ENCODE measurements around the gene MAL. TPM values are rescaled to one million over a fixed set of nuclear protein-coding genes. Genes with fewer than 3 reads are reported as not detected.

The MAL gene
- total RNA-seq, 1 donor from 2014 or later, result not detected

GRCh38 chr2:95018301-95018700 is 7.2 kb upstream of the MAL start:
- Mint-ChIP-seq H3K4me1 (ENCODE audit: unreplicated experiment) (no peaks in the 10 kb centered on the region), H3K36me3 (ENCODE audit: unreplicated experiment) (no peaks in the 10 kb centered on the region), H3K27me3 (ENCODE audit: unreplicated experiment) (peaks cover 33% of the 10 kb centered on the region), H3K4me3 (ENCODE audit: unreplicated experiment) (no peak overlapping the region), H3K27ac (ENCODE audit: unreplicated experiment) (no peak overlapping the region), H3K9me3 (ENCODE audit: unreplicated experiment) (no peaks in the 10 kb centered on the region)
- DNase-seq (ENCODE audit: extremely low spot score, unreplicated experiment), result no peak
- TF ChIP-seq, protein P1, sequence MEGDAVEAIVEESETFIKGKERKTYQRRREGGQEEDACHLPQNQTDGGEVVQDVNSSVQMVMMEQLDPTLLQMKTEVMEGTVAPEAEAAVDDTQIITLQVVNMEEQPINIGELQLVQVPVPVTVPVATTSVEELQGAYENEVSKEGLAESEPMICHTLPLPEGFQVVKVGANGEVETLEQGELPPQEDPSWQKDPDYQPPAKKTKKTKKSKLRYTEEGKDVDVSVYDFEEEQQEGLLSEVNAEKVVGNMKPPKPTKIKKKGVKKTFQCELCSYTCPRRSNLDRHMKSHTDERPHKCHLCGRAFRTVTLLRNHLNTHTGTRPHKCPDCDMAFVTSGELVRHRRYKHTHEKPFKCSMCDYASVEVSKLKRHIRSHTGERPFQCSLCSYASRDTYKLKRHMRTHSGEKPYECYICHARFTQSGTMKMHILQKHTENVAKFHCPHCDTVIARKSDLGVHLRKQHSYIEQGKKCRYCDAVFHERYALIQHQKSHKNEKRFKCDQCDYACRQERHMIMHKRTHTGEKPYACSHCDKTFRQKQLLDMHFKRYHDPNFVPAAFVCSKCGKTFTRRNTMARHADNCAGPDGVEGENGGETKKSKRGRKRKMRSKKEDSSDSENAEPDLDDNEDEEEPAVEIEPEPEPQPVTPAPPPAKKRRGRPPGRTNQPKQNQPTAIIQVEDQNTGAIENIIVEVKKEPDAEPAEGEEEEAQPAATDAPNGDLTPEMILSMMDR (IDR thresholded peaks at IDR 0.05), result no peak

DNA sequence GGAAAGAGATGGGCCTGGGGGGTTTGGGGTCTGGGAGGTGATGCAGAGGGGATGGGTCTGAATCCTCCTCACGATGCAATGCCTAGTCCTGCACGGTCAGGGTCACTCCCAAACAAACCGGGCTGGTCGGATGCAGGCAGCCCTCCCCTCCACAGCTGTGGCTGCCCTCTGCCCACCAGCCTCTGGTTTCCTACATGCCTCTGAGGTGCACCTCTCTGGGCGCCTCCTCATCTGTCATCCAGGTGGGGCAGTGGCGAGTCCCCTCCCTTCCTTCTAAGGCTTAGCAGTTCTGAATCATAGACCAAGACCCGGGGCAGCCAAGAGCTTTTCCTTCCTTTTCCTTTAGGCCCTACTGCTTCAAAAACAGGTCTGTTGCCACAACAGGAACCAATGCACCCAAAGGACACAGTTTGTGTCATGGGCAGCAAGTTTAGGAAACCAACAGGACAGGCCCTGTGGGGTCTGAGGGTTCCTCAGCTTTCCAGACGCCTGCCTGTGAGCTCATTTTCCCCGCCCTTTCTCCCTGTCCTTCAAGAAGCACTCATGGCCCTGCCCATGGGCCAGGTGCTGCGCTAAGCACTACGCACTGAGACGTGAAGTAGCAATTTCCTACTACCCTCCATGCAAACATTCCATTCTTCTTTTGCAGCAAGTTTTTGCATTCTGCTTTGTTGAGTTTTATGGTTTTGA is 6.5 kb upstream of the MAL start:
- Mint-ChIP-seq H3K4me1 (ENCODE audit: unreplicated experiment) (no peaks in the 10 kb centered on the region), H3K36me3 (ENCODE audit: unreplicated experiment) (no peaks in the 10 kb centered on the region), H3K4me3 (ENCODE audit: unreplicated experiment) (no peak overlapping the region), H3K9me3 (ENCODE audit: unreplicated experiment) (no peaks in the 10 kb centered on the region), H3K27ac (ENCODE audit: unreplicated experiment) (no peak overlapping the region), H3K27me3 (ENCODE audit: unreplicated experiment) (peaks cover 40% of the 10 kb centered on the region)
- TF ChIP-seq, protein P1 (IDR thresholded peaks at IDR 0.05), result no peak
- no peak for DNase-seq (ENCODE audit: extremely low spot score, unreplicated experiment)

DNA sequence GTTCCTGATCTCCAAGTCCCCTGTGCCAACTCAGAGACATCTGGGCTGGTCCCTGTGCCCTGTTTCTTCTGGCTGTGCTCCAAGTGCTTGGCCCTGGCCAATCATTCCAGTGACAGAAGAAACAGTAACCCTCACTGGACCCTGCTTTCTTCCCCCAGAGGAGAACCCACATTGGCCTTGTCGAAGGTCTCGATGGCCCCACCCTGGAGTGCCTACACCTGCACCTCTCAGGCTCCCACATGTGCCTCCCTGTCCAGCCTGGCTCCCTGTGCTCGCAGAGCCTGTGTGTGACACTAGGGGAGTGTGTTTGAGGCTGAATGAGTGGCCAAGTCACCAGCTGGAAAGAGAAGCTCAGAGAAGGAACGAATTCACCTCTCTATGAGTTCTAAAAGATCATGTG is 5.9 kb upstream of the MAL start:
- Mint-ChIP-seq H3K9me3 (ENCODE audit: unreplicated experiment) (no peaks in the 10 kb centered on the region), H3K4me3 (ENCODE audit: unreplicated experiment) (no peak overlapping the region), H3K36me3 (ENCODE audit: unreplicated experiment) (no peaks in the 10 kb centered on the region), H3K27me3 (ENCODE audit: unreplicated experiment) (peaks cover 46% of the 10 kb centered on the region), H3K4me1 (ENCODE audit: unreplicated experiment) (peaks cover 2% of the 10 kb centered on the region), H3K27ac (ENCODE audit: unreplicated experiment) (no peak overlapping the region)
- TF ChIP-seq, protein P1 (IDR thresholded peaks at IDR 0.05), result no peak
- no peak for DNase-seq (ENCODE audit: extremely low spot score, unreplicated experiment)

DNA sequence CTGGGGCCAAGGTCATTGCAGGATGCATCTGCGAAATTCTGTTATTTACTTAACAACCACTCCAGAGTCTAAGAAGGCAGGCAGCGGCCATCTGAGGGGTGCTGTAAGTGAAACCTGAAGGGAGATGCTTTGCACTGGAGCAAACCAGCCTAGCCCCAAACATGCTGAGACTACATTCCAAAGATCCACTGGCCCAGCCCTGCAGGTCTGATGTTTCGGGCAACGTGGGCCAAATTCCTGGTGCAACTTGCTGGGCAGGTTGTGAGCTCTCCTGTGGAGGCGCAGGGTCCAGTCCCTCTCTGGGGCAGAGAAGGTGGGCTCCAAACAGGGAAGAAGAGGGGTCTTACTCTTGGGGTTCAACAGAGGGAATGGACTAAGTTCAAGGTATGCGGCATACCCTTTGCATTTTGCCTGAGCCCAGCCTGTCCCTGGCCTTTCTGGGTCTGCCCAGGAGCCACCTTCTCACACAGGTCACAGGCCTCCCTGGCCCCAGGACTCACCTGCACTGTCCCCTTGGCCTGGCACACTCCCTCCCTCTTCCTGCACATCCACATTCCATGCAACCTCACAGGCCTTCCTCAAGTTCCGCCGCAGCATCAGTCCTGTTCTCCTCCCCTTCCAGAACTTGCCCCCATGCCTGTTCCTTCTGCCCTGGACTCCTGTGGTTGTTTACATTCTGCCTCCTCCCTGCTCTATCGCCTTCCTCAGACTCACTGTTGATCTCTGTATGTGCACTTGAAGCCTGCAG is 5.1 kb upstream of the MAL start:
- no peak for DNase-seq (ENCODE audit: extremely low spot score, unreplicated experiment)
- peaks cover 52% of the 10 kb centered on the region for H3K27me3 Mint-ChIP-seq (ENCODE audit: unreplicated experiment)
- no peak overlapping the region for H3K27ac Mint-ChIP-seq (ENCODE audit: unreplicated experiment)
- no peak overlapping the region for H3K4me3 Mint-ChIP-seq (ENCODE audit: unreplicated experiment)
- H3K4me1 Mint-ChIP-seq (ENCODE audit: unreplicated experiment), result peaks cover 2% of the 10 kb centered on the region
- TF ChIP-seq, protein P1 (IDR thresholded peaks at IDR 0.05), result no peak
- no peaks in the 10 kb centered on the region for H3K36me3 Mint-ChIP-seq (ENCODE audit: unreplicated experiment)
- no peaks in the 10 kb centered on the region for H3K9me3 Mint-ChIP-seq (ENCODE audit: unreplicated experiment)

DNA sequence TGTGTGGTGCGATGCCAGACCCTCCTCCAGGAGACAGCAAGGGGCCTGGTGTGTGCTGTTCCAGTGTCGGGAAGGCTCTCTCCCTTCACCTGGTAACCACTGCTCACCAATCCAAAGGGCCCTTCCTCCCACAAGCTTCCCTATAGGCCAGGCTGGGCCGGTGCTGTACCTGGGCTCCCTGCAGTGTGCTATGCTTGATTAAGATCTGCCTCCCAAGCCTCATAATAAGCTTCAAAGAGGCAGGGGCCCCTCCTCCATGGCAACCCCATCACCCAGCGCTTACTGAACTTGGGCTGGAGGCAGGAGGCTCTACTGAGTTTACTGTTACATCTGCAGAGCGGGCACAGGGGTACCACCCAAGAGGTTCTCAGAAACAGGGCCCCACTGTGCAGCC is 4.5 kb upstream of the MAL start:
- H3K36me3 Mint-ChIP-seq (ENCODE audit: unreplicated experiment), result no peaks in the 10 kb centered on the region
- H3K4me3 Mint-ChIP-seq (ENCODE audit: unreplicated experiment), result no peak overlapping the region
- H3K9me3 Mint-ChIP-seq (ENCODE audit: unreplicated experiment), result no peaks in the 10 kb centered on the region
- peaks cover 55% of the 10 kb centered on the region for H3K27me3 Mint-ChIP-seq (ENCODE audit: unreplicated experiment)
- no peak for DNase-seq (ENCODE audit: extremely low spot score, unreplicated experiment)
- TF ChIP-seq, protein P1 (IDR thresholded peaks at IDR 0.05), result no peak
- H3K27ac Mint-ChIP-seq (ENCODE audit: unreplicated experiment), result no peak overlapping the region
- peaks cover 6% of the 10 kb centered on the region for H3K4me1 Mint-ChIP-seq (ENCODE audit: unreplicated experiment)

Measured in osteocyte (in vitro differentiated cells).